GM23248 (cell line): ENCODE results near the gene NELFB.

Source experiments
- EZH2 ChIP-seq: fragments of 200-600 bp; sonication (generic); IDR thresholded peaks from 2 replicates; pipeline ENCODE4 v1.6.1; 2018; ENCODE audit warnings: antibody characterized with exemption, mild to moderate bottlenecking; ENCODE audit not compliant: insufficient read depth, poor library complexity, severe bottlenecking
- EZH2phosphoT487 ChIP-seq: fragments of 200-600 bp; sonication (generic); IDR thresholded peaks from 2 replicates; pipeline ENCODE4 v1.6.1; 2018; ENCODE audit warnings: antibody characterized with exemption, moderate library complexity, mild to moderate bottlenecking, low read depth; ENCODE audit not compliant: insufficient read depth

GRCh38 chr9:137294091-137294680 lies 39.1 kb downstream of the NELFB start:
- TF ChIP-seq EZH2phosphoT487 (no peak), EZH2 (no peak)
